ENCODE measurements around the gene HECTD3. TPM values are rescaled to one million over a fixed set of nuclear protein-coding genes. Genes with fewer than 3 reads are reported as not detected.

Gene HECTD3
- total and polyA plus RNA-seq, 9 of the 15 experiments (the other 6 are each of a cell fraction or from before 2014, with no cell fraction given): 6.3 to 50.8 (median 18.9) TPM

DNA sequence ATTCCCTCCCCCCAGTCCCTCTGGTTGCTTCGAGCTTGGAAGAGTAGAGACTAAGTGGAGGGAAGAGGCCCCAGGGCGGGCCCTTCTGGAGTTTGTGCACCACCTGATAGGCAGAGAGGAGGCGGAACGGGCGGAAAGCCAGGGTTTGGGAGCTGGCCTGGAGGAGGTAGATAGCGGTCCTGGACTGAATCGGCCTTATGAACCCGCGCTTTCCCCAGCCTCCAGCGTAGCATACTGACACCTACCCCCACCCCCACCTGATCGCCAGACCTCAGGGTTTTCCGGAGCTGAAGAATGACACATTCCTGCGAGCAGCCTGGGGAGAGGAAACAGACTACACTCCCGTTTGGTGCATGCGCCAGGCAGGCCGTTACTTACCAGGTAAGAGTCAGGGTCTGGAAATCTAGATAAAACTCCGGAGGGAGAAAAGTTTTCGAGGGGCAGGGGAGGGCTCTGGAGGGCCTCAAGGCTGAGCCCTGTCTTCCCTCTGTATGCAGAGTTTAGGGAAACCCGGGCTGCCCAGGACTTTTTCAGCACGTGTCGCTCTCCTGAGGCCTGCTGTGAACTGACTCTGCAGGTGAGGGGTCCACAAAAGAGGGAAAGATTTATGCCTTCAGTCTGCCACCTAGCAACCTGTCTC lies 1.6 kb upstream of the HECTD3 start (continued):
- TF ChIP-seq ZC3H11A (IDR thresholded peaks at IDR 0.05; ENCODE audit: low read depth, low read length) (0 out of 2 replicates have a peak, but pooled peaks have one; percentile 83), FOXJ3 (CRISPR knock-in tag; IDR thresholded peaks at IDR 0.05) (no peak), ETS2 (tag; IDR thresholded peaks at IDR 0.05; ENCODE audit: borderline replicate concordance, poor library complexity, severe bottlenecking) (no peak), GABPB1 (CRISPR knock-in tag; IDR thresholded peaks at IDR 0.05) (peak; percentile 75), NFRKB (IDR thresholded peaks at IDR 0.05; ENCODE audit: low read depth) (no peak; the same call in none of the 2 replicates), ARHGAP35 (IDR thresholded peaks at IDR 0.05; ENCODE audit: partially characterized antibody) (no peak), FOXK2 (conservative IDR thresholded peaks at IDR 0.05 in 1 of 2, IDR thresholded peaks at IDR 0.05 in 1 of 2; ENCODE audit: low read depth in 2 of 2) (peak in 1 of 2 experiments; percentile 42; a peak in 2 of 4 replicates), DNMT1 (IDR thresholded peaks at IDR 0.05) (no peak), MAFK (IDR thresholded peaks at IDR 0.05; ENCODE audit: low read length) (no peak), BRF1 (IDR thresholded peaks at IDR 0.05; ENCODE audit: borderline replicate concordance, extremely low read depth, insufficient read length) (no peak), SLC30A9 (CRISPR knock-in tag; IDR thresholded peaks at IDR 0.05) (no peak), RBM14 (IDR thresholded peaks at IDR 0.05; ENCODE audit: borderline replicate concordance, insufficient read depth, low read depth, low read length) (no peak), TAF7 (tag; IDR thresholded peaks at IDR 0.05) (no peak), POU5F1 (IDR thresholded peaks at IDR 0.05; ENCODE audit: borderline replicate concordance, low read depth, low read length, partially characterized antibody) (no peak), ZNF324 (CRISPR knock-in tag; IDR thresholded peaks at IDR 0.05) (no peak), POLR3G (IDR thresholded peaks at IDR 0.05; ENCODE audit: extremely low read depth, insufficient read length, insufficient replicate concordance) (no peak), SRSF1 (IDR thresholded peaks at IDR 0.05; ENCODE audit: low read depth, low read length) (no peak)
- TF ChIP-seq, protein P1, sequence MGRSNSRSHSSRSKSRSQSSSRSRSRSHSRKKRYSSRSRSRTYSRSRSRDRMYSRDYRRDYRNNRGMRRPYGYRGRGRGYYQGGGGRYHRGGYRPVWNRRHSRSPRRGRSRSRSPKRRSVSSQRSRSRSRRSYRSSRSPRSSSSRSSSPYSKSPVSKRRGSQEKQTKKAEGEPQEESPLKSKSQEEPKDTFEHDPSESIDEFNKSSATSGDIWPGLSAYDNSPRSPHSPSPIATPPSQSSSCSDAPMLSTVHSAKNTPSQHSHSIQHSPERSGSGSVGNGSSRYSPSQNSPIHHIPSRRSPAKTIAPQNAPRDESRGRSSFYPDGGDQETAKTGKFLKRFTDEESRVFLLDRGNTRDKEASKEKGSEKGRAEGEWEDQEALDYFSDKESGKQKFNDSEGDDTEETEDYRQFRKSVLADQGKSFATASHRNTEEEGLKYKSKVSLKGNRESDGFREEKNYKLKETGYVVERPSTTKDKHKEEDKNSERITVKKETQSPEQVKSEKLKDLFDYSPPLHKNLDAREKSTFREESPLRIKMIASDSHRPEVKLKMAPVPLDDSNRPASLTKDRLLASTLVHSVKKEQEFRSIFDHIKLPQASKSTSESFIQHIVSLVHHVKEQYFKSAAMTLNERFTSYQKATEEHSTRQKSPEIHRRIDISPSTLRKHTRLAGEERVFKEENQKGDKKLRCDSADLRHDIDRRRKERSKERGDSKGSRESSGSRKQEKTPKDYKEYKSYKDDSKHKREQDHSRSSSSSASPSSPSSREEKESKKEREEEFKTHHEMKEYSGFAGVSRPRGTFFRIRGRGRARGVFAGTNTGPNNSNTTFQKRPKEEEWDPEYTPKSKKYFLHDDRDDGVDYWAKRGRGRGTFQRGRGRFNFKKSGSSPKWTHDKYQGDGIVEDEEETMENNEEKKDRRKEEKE (IDR thresholded peaks at IDR 0.05; ENCODE audit: borderline replicate concordance in 1 of 2, control insufficient read depth in 1 of 2, low read depth in 2 of 2, low read length in 1 of 2): peak in 1 of 2 experiments; percentile 68; a peak in 1 of 4 replicates
- TF ChIP-seq, protein P2, sequence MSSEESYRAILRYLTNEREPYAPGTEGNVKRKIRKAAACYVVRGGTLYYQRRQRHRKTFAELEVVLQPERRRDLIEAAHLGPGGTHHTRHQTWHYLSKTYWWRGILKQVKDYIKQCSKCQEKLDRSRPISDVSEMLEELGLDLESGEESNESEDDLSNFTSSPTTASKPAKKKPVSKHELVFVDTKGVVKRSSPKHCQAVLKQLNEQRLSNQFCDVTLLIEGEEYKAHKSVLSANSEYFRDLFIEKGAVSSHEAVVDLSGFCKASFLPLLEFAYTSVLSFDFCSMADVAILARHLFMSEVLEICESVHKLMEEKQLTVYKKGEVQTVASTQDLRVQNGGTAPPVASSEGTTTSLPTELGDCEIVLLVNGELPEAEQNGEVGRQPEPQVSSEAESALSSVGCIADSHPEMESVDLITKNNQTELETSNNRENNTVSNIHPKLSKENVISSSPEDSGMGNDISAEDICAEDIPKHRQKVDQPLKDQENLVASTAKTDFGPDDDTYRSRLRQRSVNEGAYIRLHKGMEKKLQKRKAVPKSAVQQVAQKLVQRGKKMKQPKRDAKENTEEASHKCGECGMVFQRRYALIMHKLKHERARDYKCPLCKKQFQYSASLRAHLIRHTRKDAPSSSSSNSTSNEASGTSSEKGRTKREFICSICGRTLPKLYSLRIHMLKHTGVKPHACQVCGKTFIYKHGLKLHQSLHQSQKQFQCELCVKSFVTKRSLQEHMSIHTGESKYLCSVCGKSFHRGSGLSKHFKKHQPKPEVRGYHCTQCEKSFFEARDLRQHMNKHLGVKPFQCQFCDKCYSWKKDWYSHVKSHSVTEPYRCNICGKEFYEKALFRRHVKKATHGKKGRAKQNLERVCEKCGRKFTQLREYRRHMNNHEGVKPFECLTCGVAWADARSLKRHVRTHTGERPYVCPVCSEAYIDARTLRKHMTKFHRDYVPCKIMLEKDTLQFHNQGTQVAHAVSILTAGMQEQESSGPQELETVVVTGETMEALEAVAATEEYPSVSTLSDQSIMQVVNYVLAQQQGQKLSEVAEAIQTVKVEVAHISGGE (CRISPR knock-in tag; IDR thresholded peaks at IDR 0.05): peak in 1 of 3 experiments; percentile 86; a peak in 2 of 6 replicates
- TF ChIP-seq, protein P3, sequence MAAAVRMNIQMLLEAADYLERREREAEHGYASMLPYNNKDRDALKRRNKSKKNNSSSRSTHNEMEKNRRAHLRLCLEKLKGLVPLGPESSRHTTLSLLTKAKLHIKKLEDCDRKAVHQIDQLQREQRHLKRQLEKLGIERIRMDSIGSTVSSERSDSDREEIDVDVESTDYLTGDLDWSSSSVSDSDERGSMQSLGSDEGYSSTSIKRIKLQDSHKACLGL (CRISPR knock-in tag; IDR thresholded peaks at IDR 0.05; ENCODE audit: borderline replicate concordance, poor library complexity, severe bottlenecking): no peak
